Heart right ventricle (tissue), 12 donors: ENCODE data around the gene PLPP2. TPM values are rescaled to one million over a fixed set of nuclear protein-coding genes. Genes with fewer than 3 reads are reported as not detected.

Source experiments
- polyA plus RNA-seq, 2 donors: library from polyadenylated mRNA; stranded (reverse); fragments of 200-250 nt; gene quantifications; one replicate each; pipeline ENCODE4 v1.2.3, GENCODE V29; 2013
- total RNA-seq, 10 donors: library from RNA; stranded (reverse); fragmentation: NEBNext Ultra II Directional in 3 of 10; extraction: Animal tissue kit (Norgen Biotek cat#: 25700) in 3 of 10; gene quantifications; one replicate each; pipeline versions ENCODE4 v1.2.1 to v1.2.4, GENCODE V29; 2021 to 2023
- donor health status: ischemic (EF 13 %, LVEDD 7.1; RV severe dilation, severe dysfunction).
- donor health status: healthy with polysubstance abuse.
- donor health status: DM: no; HTN: yes; CAD: no.
- donor health status: DM: no; HTN: no; CAD: no.
- donor health status: ischemic (EF 25% LVEDD 6.9; RV normal size, moderate dysfunction).
- donor health status: ischemic (EF 25% LVEDD 5.7; RV mildly dilated, moderate dysfunction).
- donor health status: healthy.
- donor health status: nonischemic (EF 11% LVEDD 7.7; RV severe dilation, severe dysfunction).
- donor health status: DM: yes; HTN: yes; CAD: no.
- donor health status: PGD.
- donor health status: ischemic (EF 29% LVEDD 5.4; RV normal size, mild dysfunction).
- donor health status: nonischemic (EF 23%, LVEDD 6.1; RV moderate dilation, normal function).

The PLPP2 gene
- total and polyA plus RNA-seq, 12 donors: 0.14 to 2.8 (median 0.76) TPM

Other genes starting within 250 kb of the PLPP2 start
- gene OR4F17, start 184.3 kb downstream of the PLPP2 start, total RNA-seq: not detected
- not detected for gene OR4F17, start 184.3 kb downstream of the PLPP2 start, polyA plus RNA-seq
- gene MIER2, start 53.4 kb upstream of the PLPP2 start, total RNA-seq: 10 to 100 TPM; 11.1 to 34.6 (median 16.3) TPM
- 10 to 100 TPM; 25.1 to 30.4 TPM for gene MIER2, start 53.4 kb upstream of the PLPP2 start, polyA plus RNA-seq
- gene C2CD4C, start 117.7 kb upstream of the PLPP2 start, total RNA-seq: 1 to 10 TPM in 3 of 10 donors, under 1 TPM in 7; 0.26 to 2.2 (median 0.62) TPM
- 1 to 10 TPM; 2.1 to 2.2 TPM for gene C2CD4C, start 117.7 kb upstream of the PLPP2 start, polyA plus RNA-seq
- 10 to 100 TPM in 9 of 10 donors, 1 to 10 TPM in 1; 7.7 to 16.3 (median 12.4) TPM for gene SHC2, start 169.6 kb upstream of the PLPP2 start, total RNA-seq
- gene SHC2, start 169.6 kb upstream of the PLPP2 start, polyA plus RNA-seq: 10 to 100 TPM; 11.2 to 33.5 TPM
- under 1 TPM in 9 of 10 donors, not detected in 1; 0.14 to 0.71 (median 0.17) TPM for gene MADCAM1, start 205.1 kb upstream of the PLPP2 start, total RNA-seq
- gene MADCAM1, start 205.1 kb upstream of the PLPP2 start, polyA plus RNA-seq: under 1 TPM; 0.09 to 0.80 TPM
- 10 to 100 TPM in 6 of 10 donors, 1 to 10 TPM in 4; 7.1 to 13.5 (median 10.2) TPM for gene TPGS1, start 216.1 kb upstream of the PLPP2 start, total RNA-seq
- gene TPGS1, start 216.1 kb upstream of the PLPP2 start, polyA plus RNA-seq: 10 to 100 TPM; 22.1 to 22.2 TPM
- 100 to 1,000 TPM in 2 of 10 donors, 10 to 100 TPM in 8; 70.2 to 116 (median 76.7) TPM for gene CDC34, start 240.4 kb upstream of the PLPP2 start, total RNA-seq
- gene CDC34, start 240.4 kb upstream of the PLPP2 start, polyA plus RNA-seq: 100 to 1,000 TPM; 120 to 162 TPM